IPS-18a (cell line): ENCODE measurements around the gene FAM170B.

Experiments
- H3K27ac ChIP-seq: one replicate; pipeline ENCODE4 v1.5.1; 2013; ENCODE audit warnings: low read length
- H3K27me3 ChIP-seq: one replicate; pipeline ENCODE4 v1.6.1; 2013; ENCODE audit warnings: mild to moderate bottlenecking, low read length; ENCODE audit not compliant: control insufficient read depth, insufficient read depth
- H3K36me3 ChIP-seq: one replicate; pipeline ENCODE4 v1.6.1; 2013; ENCODE audit warnings: low read depth, low read length; ENCODE audit not compliant: control insufficient read depth
- H3K4me1 ChIP-seq: one replicate; pipeline ENCODE4 v1.6.1; 2013; ENCODE audit warnings: low read depth, low read length; ENCODE audit not compliant: control insufficient read depth
- H3K4me3 ChIP-seq: one replicate; pipeline ENCODE4 v1.5.1; 2013; ENCODE audit warnings: low read length
- H3K9ac ChIP-seq: one replicate; pipeline ENCODE4 v1.6.1; 2013; ENCODE audit warnings: mild to moderate bottlenecking, low read length, moderate library complexity
- H3K9me3 ChIP-seq: one replicate; pipeline ENCODE4 v1.6.1; 2013; ENCODE audit warnings: low read depth, low read length; ENCODE audit not compliant: control insufficient read depth

The FAM170B gene

DNA sequence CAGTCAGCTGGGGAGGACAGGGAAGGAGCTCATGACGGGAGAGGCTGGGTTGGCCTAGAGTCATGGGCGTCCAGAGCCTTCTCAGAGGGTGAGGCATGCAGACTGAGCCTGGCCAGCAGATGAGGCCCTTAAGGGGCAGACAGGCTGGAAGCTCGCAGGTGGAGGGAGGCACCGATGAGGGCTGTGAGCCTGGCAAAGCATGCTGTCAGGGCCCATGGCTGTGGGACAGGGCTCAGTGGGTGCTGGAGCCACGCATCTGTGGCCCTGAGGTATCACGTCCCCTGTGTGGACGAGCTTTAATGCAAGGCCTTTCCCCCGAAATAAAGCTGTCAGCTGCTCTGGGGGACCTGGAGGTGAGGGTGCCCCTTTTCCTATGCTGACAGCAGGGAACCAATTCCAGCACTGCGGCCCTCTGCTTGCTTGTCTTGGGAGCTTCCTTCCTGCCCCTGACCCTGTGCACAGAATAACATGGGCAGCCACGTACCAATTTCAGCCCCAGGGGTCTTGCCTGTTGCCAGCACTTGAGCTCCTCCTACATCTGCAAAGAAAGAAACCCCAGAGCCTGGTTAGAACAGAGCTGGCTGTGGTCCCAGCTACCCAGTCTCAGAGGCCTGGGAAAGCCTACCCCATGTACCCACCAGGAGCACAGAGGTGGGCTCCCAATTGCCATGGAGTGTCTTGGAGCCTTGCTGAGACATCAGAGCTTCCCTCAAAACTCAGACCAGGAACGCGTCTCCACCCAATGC lies 33.8 kb upstream of the FAM170B start:
- no peak overlapping the region for H3K4me3 ChIP-seq
- H3K36me3 ChIP-seq = no peaks in the 10 kb centered on the region
- H3K27me3 ChIP-seq = no peaks in the 10 kb centered on the region
- H3K9me3 ChIP-seq = no peaks in the 10 kb centered on the region
- no peaks in the 10 kb centered on the region for H3K4me1 ChIP-seq
- H3K27ac ChIP-seq = no peak overlapping the region
- H3K9ac ChIP-seq = no peak overlapping the region

DNA sequence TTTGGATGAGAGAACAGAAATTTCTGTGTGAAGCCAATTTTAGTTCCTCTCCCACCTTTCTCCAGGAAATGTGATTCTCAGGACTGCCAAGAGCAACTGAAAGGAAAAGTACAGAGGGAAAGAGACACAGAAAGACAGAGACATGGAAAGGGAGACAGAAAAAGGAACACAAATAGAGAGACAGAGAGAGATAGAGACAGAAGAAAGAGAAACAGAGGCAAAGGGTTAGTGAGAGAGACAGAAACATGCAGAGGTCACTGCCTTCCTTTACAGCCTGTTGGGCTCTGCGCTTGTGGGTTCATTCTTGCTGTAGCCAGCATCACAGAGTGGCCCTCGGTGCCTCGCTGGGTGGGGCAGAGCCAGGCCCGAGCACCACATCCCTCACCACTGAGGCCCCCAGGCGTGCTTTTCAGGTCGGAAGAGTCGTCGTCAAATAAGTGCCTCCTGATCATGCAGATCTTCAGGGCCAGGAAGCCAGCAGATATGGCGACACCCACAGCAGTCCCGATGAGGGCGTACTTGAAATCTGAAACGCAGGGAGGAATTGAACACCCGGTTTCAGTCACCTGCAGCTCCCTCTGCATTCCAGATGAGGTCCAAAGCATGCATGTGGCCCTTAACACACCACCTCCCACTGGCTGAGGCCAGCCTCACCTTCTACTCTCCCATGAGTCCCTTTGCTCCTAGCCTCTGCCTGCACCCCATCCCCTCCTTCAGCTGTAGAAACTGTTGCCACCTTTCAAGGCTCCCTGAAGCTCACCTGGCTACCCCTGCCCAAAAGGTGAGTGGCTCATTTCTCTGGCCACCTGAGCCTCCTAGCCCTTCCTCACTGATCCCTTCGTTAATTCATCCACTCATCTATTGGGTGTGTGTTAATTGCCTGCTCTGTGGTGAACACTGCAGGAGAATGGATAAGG lies 32.9 kb upstream of the FAM170B start:
- H3K4me1 ChIP-seq = no peaks in the 10 kb centered on the region
- H3K4me3 ChIP-seq = no peak overlapping the region
- no peak overlapping the region for H3K9ac ChIP-seq
- H3K27ac ChIP-seq = no peak overlapping the region
- no peaks in the 10 kb centered on the region for H3K36me3 ChIP-seq
- H3K9me3 ChIP-seq = no peaks in the 10 kb centered on the region
- no peaks in the 10 kb centered on the region for H3K27me3 ChIP-seq

DNA sequence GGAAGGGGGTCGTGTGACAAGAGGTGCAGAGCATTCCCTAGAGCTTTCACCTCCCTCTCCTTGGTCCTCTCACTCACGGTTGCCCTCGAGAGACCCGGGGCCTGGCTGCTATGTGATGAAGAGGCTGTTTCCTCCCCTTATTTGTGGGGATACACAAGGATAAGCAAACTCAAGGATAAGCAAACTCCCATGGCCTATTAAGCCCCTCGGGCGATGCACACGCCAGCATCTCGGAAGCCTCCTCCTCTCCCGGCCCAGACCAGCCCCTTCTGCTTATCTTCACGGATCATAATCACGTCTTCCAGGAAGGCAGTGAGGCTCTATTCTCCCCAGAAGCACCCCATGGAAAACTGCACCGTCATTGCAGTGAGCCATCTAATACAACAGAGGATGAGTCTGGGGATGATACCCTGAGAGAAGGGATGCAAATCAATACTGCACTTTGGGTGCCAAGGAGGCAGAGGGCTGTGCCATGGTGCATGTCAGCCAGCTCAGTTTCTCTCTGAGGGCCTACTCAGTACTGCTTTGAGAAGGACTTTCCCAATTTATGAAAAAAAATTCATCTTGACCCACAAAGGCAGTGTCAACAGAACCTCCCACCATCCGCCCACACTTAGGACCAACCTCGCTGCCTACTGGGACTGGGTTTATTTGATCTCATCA lies 32.1 kb upstream of the FAM170B start:
- Histone ChIP-seq H3K4me3 (no peak overlapping the region), H3K4me1 (no peaks in the 10 kb centered on the region), H3K9me3 (no peaks in the 10 kb centered on the region), H3K27ac (no peak overlapping the region), H3K36me3 (no peaks in the 10 kb centered on the region), H3K27me3 (no peaks in the 10 kb centered on the region), H3K9ac (no peak overlapping the region)

DNA sequence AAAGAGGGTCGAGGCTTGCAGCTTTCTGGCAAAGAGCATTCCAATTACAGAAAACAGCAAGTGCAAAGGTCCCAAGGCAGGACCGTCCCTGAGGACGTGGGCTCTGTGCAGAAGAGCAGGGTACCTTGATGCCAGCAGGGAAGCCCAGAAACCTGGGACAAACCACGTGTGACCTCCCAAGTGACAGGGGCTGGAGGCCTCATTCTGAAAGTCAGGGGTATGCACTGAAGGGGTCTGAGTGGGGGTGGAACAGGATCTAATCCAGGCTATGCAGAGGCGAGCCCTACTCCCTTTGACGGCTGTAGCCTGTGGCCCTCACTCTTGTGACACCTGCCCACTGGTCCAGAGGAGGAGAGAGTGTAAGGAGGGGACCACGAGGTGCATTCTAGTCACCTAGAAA lies 31.4 kb upstream of the FAM170B start:
- no peak overlapping the region for H3K9ac ChIP-seq
- H3K36me3 ChIP-seq = no peaks in the 10 kb centered on the region
- H3K4me3 ChIP-seq = no peak overlapping the region

DNA sequence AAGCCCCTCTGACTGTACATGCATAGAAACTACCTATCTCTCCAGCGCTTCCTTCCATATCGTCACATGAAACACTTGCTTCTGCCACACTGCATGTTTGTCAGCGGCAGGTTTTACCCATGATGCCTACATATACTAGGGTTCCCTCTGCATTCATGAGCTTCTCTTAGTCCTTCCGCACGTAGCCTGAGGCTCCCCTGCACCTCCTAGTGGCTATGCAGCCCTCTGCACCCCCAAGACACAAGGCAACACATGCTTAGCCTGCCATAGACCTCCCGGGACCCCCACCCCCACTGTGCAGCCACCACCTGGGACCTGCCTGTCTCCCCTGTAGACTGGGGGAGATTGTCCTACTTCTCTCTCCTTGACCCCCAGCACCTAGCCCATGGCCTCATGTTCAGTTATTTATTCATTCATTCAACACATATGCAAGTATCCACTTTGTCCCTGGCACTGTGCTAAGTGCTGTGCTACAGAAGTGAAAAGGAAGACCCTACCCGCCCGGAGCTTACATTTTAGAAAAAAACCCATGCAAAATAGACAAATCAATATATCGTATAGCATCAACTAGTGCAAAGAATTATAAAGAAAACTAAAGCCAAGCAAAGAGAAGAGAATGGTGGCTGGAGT lies 30.9 kb upstream of the FAM170B start:
- Histone ChIP-seq H3K9ac (no peak overlapping the region), H3K27ac (no peak overlapping the region), H3K27me3 (no peaks in the 10 kb centered on the region), H3K36me3 (no peaks in the 10 kb centered on the region), H3K4me3 (no peak overlapping the region), H3K4me1 (no peaks in the 10 kb centered on the region), H3K9me3 (no peaks in the 10 kb centered on the region)

More for the DNA sequence above, 31.4 kb upstream of the FAM170B start:
- Histone ChIP-seq H3K4me1 (no peaks in the 10 kb centered on the region), H3K9me3 (no peaks in the 10 kb centered on the region), H3K27me3 (no peaks in the 10 kb centered on the region), H3K27ac (no peak overlapping the region)

DNA sequence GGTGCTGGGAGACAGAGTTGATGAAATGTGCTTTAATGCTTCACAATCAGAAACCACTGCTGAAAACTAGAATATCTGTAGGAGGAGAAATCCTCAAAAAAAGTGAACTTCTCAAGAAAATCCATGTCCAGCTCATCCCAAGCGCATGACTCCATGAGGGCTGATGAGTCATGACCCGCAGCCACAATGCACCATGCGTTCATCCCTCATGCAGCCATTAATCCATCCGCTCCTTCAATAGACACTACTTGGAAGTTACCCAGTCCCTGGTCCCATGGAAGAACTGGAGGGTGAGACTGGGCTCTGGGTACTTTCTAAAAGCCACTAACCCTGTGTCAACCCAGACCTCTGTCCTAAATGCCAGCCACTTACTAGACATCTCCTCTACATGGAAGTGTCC lies 29.9 kb upstream of the FAM170B start:
- Histone ChIP-seq H3K36me3 (no peaks in the 10 kb centered on the region), H3K4me1 (no peaks in the 10 kb centered on the region), H3K27ac (no peak overlapping the region), H3K9ac (no peak overlapping the region), H3K4me3 (no peak overlapping the region), H3K9me3 (no peaks in the 10 kb centered on the region), H3K27me3 (no peaks in the 10 kb centered on the region)

DNA sequence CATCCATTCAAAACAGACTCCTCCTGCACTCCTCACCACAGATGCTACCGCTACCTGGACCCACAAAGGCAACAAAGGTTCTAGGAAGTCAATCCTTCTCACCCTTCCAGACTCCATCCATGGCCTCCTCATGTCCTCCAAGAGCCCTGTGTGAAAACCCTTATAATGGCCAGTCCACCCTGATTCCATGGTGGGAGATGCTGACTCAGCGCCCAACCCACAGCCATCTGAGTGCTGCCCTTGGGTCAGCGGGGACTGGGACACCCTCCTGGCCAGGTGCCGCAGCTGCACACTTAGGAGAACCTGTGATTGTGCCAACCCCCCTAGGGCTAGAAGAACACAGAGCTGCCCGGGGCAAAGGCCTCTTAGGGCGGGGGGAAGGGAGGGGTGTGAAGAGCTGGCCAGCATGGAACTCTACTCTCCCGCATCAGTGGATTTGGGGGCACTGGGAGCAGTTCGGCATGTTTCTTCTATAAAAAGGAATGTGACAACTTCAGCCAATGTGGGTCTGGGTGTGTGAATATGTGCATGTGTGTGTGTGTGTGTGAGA lies 29.0 kb upstream of the FAM170B start:
- no peak overlapping the region for H3K27ac ChIP-seq
- no peak overlapping the region for H3K4me3 ChIP-seq
- H3K36me3 ChIP-seq = no peaks in the 10 kb centered on the region
- H3K9me3 ChIP-seq = no peaks in the 10 kb centered on the region
- no peak overlapping the region for H3K9ac ChIP-seq
- H3K4me1 ChIP-seq = peaks cover 6% of the 10 kb centered on the region
- no peaks in the 10 kb centered on the region for H3K27me3 ChIP-seq

DNA sequence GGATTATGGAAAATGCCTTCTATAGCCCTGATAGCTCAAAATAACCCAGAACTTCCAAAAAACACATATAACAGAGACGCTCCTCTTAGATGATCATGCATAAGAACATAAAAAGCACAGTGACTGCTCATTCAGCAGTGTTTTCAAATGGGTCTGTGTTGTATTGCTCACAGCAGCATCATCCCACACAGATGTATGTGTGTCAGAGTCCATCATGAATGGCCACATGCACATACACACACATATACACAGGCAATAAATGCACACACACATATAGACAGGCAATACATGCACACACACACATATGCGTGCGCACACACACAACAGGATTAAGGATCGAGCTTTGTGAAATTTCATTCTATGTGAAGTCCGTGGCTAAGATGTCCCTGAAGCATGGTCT lies 28.2 kb upstream of the FAM170B start:
- H3K27ac ChIP-seq = no peak overlapping the region
- no peak overlapping the region for H3K4me3 ChIP-seq
- H3K27me3 ChIP-seq = no peaks in the 10 kb centered on the region
- no peaks in the 10 kb centered on the region for H3K36me3 ChIP-seq
- no peaks in the 10 kb centered on the region for H3K9me3 ChIP-seq
- peaks cover 9% of the 10 kb centered on the region for H3K4me1 ChIP-seq
- no peak overlapping the region for H3K9ac ChIP-seq

DNA sequence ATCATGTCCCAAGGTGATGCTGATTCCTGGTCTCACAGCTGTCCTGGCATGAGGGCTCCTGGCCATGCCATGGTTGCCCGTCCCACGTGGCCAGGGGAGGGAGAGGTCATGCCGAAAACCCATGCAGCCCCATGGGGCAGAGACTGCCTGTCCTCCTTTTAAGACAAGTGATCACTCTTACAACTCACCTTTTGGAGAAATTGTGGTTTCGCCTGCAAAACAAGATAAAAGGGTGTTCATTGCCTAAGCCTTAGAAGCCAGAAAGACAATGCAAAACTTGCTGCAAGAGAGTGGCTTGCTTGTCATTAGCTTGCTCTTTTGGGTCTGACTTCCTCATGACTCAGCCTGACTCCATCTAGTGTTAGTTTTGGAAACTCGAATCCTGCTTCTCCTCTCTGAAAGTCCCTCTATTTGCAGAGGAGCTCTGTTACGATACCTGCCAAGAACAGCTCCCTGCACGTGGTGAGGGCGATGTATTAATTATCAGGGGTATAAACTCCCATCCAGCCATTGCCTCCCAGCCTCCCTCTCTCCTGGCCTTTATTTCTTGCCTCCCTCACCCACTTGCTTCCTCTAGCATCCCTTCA lies 27.7 kb upstream of the FAM170B start:
- Histone ChIP-seq H3K27ac (no peak overlapping the region), H3K9me3 (no peaks in the 10 kb centered on the region), H3K4me1 (peaks cover 9% of the 10 kb centered on the region), H3K36me3 (no peaks in the 10 kb centered on the region), H3K9ac (no peak overlapping the region), H3K4me3 (no peak overlapping the region), H3K27me3 (no peaks in the 10 kb centered on the region)

DNA sequence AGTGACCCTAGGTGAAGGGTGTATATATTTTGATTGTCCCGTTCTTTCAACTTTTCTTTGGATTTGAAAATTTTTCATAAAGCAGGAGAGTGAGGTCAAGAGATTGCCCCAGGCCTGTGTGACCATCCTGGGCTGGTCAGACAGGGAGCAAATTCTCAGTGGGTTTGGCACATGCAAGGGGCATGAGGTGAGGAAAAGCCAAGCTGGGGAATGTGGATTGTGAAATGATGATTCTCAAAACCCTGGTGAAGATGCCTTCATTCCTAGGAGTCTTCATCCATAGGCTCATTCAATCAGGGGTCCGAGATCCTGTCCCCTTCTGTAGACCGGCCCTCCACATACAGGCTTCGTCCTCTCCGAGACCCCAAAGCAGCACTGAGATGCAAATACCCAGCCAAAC lies 27.0 kb upstream of the FAM170B start:
- Histone ChIP-seq H3K36me3 (no peaks in the 10 kb centered on the region), H3K9ac (no peak overlapping the region), H3K4me3 (no peak overlapping the region), H3K27me3 (no peaks in the 10 kb centered on the region), H3K27ac (no peak overlapping the region), H3K4me1 (peaks cover 9% of the 10 kb centered on the region), H3K9me3 (no peaks in the 10 kb centered on the region)

DNA sequence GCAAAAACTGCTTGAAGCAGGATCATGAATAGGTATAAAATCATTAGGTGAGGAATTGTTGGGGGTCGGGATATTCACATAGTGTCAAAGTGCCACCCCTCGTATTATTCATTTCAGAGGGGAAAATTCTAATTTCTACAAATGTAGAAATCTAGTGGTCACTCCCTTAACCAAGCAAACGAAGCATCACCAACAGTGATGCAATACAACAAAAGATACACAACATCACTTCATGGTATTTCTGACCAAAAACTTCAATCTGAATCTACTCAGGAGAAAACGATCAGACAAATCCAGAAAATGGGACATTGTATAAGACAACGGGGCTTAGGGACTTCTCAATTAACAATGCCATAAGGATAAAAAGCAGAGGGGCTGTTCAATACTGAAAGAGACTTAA lies 26.3 kb upstream of the FAM170B start:
- Histone ChIP-seq H3K27ac (no peak overlapping the region), H3K4me1 (peaks cover 9% of the 10 kb centered on the region), H3K4me3 (no peak overlapping the region), H3K9me3 (no peaks in the 10 kb centered on the region), H3K36me3 (no peaks in the 10 kb centered on the region), H3K9ac (no peak overlapping the region), H3K27me3 (no peaks in the 10 kb centered on the region)
